ENCODE measurements around the gene FAM89A.

DNA sequence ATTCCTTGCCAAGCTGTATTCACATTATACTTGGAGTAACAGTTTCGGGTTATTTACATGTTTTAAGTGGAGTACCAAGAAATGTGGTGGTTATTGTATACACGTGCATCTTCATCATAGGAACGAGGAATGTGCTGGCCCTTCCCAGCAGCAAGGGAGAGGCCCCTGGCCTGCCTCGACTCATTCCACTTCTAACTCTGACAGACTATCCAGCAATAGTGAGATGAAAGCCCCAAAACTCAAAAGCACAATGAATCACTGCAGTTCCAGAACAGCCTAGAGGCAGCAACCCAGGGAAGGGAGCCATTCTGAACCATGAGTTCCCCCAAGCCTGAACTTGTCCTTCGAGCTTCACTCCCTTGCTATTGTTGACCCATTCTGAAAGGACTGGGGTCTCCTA, 23.1 kb downstream of the FAM89A start:
- TF ChIP-seq, protein P1, sequence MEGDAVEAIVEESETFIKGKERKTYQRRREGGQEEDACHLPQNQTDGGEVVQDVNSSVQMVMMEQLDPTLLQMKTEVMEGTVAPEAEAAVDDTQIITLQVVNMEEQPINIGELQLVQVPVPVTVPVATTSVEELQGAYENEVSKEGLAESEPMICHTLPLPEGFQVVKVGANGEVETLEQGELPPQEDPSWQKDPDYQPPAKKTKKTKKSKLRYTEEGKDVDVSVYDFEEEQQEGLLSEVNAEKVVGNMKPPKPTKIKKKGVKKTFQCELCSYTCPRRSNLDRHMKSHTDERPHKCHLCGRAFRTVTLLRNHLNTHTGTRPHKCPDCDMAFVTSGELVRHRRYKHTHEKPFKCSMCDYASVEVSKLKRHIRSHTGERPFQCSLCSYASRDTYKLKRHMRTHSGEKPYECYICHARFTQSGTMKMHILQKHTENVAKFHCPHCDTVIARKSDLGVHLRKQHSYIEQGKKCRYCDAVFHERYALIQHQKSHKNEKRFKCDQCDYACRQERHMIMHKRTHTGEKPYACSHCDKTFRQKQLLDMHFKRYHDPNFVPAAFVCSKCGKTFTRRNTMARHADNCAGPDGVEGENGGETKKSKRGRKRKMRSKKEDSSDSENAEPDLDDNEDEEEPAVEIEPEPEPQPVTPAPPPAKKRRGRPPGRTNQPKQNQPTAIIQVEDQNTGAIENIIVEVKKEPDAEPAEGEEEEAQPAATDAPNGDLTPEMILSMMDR (IDR thresholded peaks at IDR 0.05) = no peak
- TF ChIP-seq EZH2 (IDR thresholded peaks at IDR 0.05; ENCODE audit: borderline replicate concordance, insufficient read depth, low read depth, low read length, poor library complexity, severe bottlenecking) = no peak

Measured in B cell (primary cell).